GM19372 (cell line): ENCODE results near the gene RBSN.

Source experiments
- ATAC-seq: cut with Tn5 transposase; IDR thresholded peaks from one replicate; pipeline ENCODE4 v1.9.1; 2021; ENCODE audit warnings: mild to moderate bottlenecking, low read depth, moderate library complexity; ENCODE audit not compliant: unreplicated experiment

Gene RBSN

GRCh38 chr3:15102256-15102655 is 3.3 kb upstream of the RBSN start:
- ATAC-seq, result no peak

- ATAC-seq, result peak; percentile 18
These were observed 583 bp upstream of the RBSN start for GRCh38 chr3:15099364-15100098.

GRCh38 chr3:15097891-15098290 is 1.1 kb downstream of the RBSN start:
- no peak for ATAC-seq

DNA sequence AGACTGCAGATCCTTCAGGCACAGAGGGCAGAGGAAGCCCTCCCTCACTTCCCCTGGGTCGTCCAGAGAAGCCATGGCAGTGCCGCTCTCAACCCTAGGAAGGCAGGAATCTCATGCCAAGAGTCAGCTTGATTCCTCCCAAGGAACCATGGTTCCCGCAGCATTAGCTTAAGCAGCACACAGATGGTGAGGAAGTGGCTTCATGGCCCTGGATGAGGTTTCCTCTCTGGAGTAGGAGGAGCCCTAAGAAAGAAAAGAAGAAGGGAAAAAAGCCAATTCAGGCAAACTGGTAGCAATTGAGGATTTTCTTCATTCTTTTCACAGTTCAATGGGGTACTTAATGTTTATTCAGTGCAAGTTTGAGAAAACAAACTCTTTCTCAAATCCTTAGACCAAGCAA is 2.9 kb downstream of the RBSN start:
- no peak for ATAC-seq

GRCh38 chr3:15094187-15094875 is 4.6 kb downstream of the RBSN start:
- no peak for ATAC-seq

DNA sequence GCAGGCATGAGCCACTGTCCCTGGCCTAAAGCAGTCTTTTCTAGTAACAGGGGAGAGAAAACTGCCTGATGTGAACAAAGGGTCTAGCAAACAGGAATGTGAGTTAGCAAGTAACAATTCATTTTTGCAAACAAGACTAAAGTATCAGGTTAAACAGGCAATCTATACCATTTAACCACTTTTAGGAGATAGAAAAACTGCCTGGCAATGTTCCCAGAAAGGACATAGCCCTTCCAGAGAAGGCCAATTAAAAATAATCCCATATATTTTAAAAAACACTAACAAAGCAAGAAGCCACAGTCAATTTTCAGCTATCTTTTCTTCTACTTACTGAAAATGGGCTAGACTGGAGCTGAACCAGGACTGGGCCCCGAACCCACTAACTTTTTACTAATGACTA is 6.3 kb downstream of the RBSN start:
- ATAC-seq, result no peak

DNA sequence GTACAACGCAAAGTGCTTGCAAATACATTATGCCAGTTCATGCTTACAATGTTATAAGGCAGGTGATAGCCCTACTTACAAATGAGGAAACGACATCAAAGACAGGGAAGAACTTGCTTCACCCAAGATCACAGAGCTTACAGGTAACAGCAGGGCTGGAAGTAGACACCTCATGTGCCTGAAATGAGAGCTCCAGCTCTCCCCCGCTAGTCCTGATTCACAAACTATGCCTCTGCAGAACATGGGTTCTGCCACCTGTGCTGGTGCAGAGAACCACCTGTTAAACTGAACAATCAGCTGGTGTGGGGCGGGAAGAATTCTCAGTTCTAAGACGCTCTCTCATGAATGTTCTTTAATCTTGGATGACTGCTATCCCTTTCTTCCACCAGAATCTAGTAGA is 7.4 kb downstream of the RBSN start:
- no peak for ATAC-seq

- ATAC-seq, result no peak
These were observed 9.7 kb downstream of the RBSN start for GRCh38 chr3:15089201-15089600.

- ATAC-seq, result no peak
These were observed 12.2 kb downstream of the RBSN start for GRCh38 chr3:15086699-15087098.

- no peak for ATAC-seq
These were observed 12.7 kb downstream of the RBSN start for GRCh38 chr3:15086263-15086662.

- ATAC-seq, result no peak
These were observed 15.7 kb downstream of the RBSN start for GRCh38 chr3:15083252-15083651.

DNA sequence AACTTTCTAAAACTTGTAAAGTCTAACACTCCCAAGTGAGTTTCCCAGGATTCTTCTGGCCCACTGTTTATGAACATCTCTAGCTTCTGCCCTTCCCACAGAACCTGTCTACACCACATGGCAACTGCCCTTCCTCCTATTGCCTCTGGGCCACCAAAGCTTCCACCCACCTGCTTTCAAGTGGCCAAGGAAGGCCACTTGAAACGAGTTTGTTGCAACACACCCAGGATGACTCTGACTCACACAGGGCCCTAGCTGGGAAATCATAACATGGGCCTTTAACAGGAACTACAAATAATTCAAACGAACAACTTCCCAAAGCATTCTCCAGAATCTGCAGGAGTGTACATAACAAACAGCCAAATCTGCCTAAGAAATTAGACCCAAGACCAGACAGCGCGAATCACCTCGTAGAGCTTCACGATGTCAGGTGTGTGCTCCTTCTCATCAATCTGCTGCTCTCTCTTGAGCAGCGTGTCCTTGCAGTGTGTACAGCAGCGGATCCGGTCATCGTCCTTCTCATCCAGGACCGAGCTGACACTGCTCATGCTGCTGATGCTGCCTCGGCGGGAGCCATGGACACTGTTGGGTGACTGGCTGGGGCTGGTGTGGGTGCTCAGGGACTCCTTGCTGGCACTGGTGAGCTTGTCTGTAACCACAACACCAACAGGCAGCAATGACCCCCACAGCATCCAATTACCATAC is 16.8 kb downstream of the RBSN start:
- ATAC-seq, result no peak

- no peak for ATAC-seq
These were observed 19.9 kb downstream of the RBSN start for GRCh38 chr3:15079091-15079490.

DNA sequence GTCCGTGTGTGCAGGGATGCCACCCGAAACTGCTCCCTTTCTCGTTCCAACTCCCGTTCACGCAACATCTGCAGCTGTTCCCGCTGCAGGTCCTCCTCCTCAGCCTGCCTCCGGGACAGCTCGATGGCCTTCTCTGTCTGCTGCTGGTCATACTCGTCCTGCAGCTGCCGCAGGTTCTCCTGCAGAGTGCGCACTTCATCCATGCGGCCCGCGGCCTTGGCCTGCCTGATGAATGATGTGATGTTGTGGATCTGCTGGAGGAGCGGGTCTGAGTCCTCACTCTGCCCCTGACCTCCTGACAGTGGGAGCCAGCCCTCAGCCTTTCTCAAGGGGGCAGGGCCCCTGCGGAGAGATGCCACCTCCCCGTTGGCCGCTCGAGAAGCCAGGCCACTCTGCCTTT is 24.4 kb downstream of the RBSN start:
- no peak for ATAC-seq

DNA sequence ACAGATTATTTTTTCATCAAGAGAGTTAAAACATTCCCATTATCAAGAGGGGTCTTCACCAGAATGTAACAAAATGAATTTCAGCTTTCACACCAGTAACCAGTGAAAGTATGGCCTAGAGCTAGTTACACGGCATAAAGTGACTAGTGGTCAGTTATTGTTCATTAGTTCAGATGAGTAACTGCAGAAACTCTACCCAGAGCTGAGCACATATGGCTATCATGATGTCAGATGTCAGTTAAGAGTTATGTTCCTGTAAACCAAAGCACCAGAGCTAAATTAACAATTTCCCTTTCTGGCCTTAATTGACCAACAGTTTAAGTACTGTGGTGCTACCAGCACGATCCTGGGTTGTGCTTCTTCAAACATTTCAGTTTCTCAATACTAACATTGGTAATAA is 27.2 kb downstream of the RBSN start:
- no peak for ATAC-seq

DNA sequence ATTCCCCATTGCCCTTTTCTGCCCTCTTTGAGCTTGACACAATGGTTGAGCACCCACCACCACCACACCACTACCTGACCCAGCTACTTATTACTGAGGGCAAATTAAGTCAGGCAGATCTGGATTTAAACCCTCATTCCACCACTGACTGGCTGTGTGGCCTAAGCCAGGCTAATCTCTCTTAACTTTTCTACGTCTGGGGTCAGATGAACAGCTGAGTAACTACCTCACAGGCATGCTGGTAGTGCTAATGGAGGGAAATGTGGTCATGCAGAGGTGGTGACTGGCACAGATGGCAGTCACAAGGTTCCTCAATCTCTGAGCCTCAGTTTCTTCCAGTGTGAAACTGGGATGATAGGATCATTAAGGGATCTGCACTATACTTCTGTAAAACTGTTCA is 29.5 kb downstream of the RBSN start:
- no peak for ATAC-seq

- no peak for ATAC-seq
These were observed 32.5 kb downstream of the RBSN start for GRCh38 chr3:15066467-15066866.

GRCh38 chr3:15065550-15066007 is 33.4 kb downstream of the RBSN start:
- no peak for ATAC-seq

DNA sequence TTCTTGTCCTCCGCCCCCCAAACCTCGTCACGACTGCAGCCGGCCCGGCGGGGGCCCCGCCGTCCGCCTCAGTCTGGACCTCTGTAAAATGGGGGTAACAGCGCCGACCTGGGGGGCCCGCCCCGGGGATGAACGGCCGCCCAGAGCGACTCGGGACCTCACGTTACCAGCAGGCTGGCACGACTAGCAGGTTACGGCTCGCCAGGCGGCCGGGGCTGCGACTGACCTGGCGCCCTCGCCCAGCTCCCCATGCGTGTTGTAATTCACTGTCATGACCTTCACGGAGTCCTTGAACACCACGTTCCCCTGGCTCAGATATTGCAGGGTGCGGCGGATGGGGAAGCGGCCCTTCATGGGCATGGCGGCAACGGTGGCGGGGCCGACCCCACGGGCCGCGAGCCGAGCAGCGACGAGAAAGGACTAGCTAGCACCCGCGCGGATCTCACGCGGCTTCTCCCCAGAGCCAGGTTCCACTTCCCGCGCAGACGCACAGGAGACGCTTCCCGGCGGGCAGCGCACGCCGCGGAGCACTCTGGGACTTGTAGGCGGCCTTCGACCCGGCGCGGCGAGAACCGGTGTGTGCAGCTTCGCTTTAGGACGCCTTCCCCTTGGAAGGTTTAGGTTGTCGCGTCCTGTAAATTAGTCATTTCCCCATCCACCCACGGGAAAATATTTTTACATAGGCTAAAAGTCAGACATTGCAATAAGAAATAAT is 34.0 kb downstream of the RBSN start, which contains the start of gene MRPS25:
TSS of gene MRPS25 (minus strand) at position 481 of the 715 bp plus-strand sequence. CDS start at position 360, 121 bp downstream.
- ATAC-seq, result peak; percentile 98

- ATAC-seq, result peak; percentile 5
These were observed 34.6 kb downstream of the RBSN start for GRCh38 chr3:15064299-15064834.
